ENCODE measurements around the gene NSMCE1.
"Not testable (repeated sequence)": the region's sequence is repeated elsewhere in the genome, so short reads cannot be mapped to it uniquely, and the experiment has no call there.

The NSMCE1 gene

GRCh38 chr16:27257271-27257670, 11.3 kb downstream of the NSMCE1 start:
- ATAC-seq (replicated peaks; ENCODE audit: extremely low read depth, poor library complexity, severe bottlenecking) (no peak), DNase-seq (ENCODE audit: low spot score in 2 of 2) (no peak)
- H3K4me3 Mint-ChIP-seq, result no peak overlapping the region
- no peaks in the 10 kb centered on the region for H3K27me3 Mint-ChIP-seq
- peaks cover 11% of the 10 kb centered on the region for H3K36me3 Mint-ChIP-seq (ENCODE audit: insufficient read depth)
- peaks cover 28% of the 10 kb centered on the region for H3K4me1 Mint-ChIP-seq
- no peaks in the 10 kb centered on the region for H3K9me3 Mint-ChIP-seq
- no peak overlapping the region for H3K27ac Mint-ChIP-seq (ENCODE audit: low read depth)

GRCh38 chr16:27256861-27257260, 11.7 kb downstream of the NSMCE1 start:
- no peak overlapping the region for H3K4me3 Mint-ChIP-seq
- DNase-seq (ENCODE audit: low spot score in 2 of 2), result no peak
- H3K36me3 Mint-ChIP-seq (ENCODE audit: insufficient read depth), result peaks cover 11% of the 10 kb centered on the region
- H3K27ac Mint-ChIP-seq (ENCODE audit: low read depth), result no peak overlapping the region
- H3K4me1 Mint-ChIP-seq, result peaks cover 27% of the 10 kb centered on the region
- no peaks in the 10 kb centered on the region for H3K27me3 Mint-ChIP-seq
- no peaks in the 10 kb centered on the region for H3K9me3 Mint-ChIP-seq
- no peak for ATAC-seq (replicated peaks; ENCODE audit: extremely low read depth, poor library complexity, severe bottlenecking)

- peak; percentile 24 for ATAC-seq (replicated peaks; ENCODE audit: extremely low read depth, poor library complexity, severe bottlenecking)
- H3K27ac Mint-ChIP-seq (ENCODE audit: low read depth), result peak overlapping the region; percentile 52
- DNase-seq (ENCODE audit: low spot score in 2 of 2), result no peak
- peaks cover 13% of the 10 kb centered on the region for H3K36me3 Mint-ChIP-seq (ENCODE audit: insufficient read depth)
- H3K9me3 Mint-ChIP-seq, result no peaks in the 10 kb centered on the region
- H3K4me1 Mint-ChIP-seq, result peaks cover 36% of the 10 kb centered on the region
- no peaks in the 10 kb centered on the region for H3K27me3 Mint-ChIP-seq
- peak overlapping the region; percentile 23 for H3K4me3 Mint-ChIP-seq
These were observed 14.2 kb downstream of the NSMCE1 start for GRCh38 chr16:27254262-27254811.

- DNase-seq (ENCODE audit: low spot score in 2 of 2), result no peak
- Mint-ChIP-seq H3K36me3 (ENCODE audit: insufficient read depth) (peaks cover 12% of the 10 kb centered on the region), H3K4me1 (peaks cover 30% of the 10 kb centered on the region), H3K9me3 (no peaks in the 10 kb centered on the region), H3K27me3 (no peaks in the 10 kb centered on the region), H3K4me3 (no peak overlapping the region), H3K27ac (ENCODE audit: low read depth) (no peak overlapping the region)
- no peak for ATAC-seq (replicated peaks; ENCODE audit: extremely low read depth, poor library complexity, severe bottlenecking)
These were observed 15.0 kb downstream of the NSMCE1 start for GRCh38 chr16:27253526-27253930.

- H3K4me1 Mint-ChIP-seq, result peaks cover 39% of the 10 kb centered on the region
- H3K36me3 Mint-ChIP-seq (ENCODE audit: insufficient read depth), result peaks cover 12% of the 10 kb centered on the region
- no peak overlapping the region for H3K4me3 Mint-ChIP-seq
- DNase-seq (ENCODE audit: low spot score in 2 of 2) (no peak), ATAC-seq (replicated peaks; ENCODE audit: extremely low read depth, poor library complexity, severe bottlenecking) (no peak)
- H3K27ac Mint-ChIP-seq (ENCODE audit: low read depth), result peak overlapping the region; percentile 77
- no peaks in the 10 kb centered on the region for H3K27me3 Mint-ChIP-seq
- H3K9me3 Mint-ChIP-seq, result no peaks in the 10 kb centered on the region
These were observed 16.4 kb downstream of the NSMCE1 start for GRCh38 chr16:27252206-27252585.

- DNase-seq (ENCODE audit: low spot score in 2 of 2) (no peak), ATAC-seq (replicated peaks; ENCODE audit: extremely low read depth, poor library complexity, severe bottlenecking) (no peak)
- Mint-ChIP-seq H3K36me3 (ENCODE audit: insufficient read depth) (peaks cover 12% of the 10 kb centered on the region), H3K4me1 (peaks cover 41% of the 10 kb centered on the region), H3K27me3 (no peaks in the 10 kb centered on the region), H3K27ac (ENCODE audit: low read depth) (peak overlapping the region; percentile 77), H3K9me3 (no peaks in the 10 kb centered on the region), H3K4me3 (no peak overlapping the region)
These were observed 16.9 kb downstream of the NSMCE1 start for GRCh38 chr16:27251541-27252205.

- DNase-seq (ENCODE audit: low spot score in 2 of 2); H3K36me3 Mint-ChIP-seq (ENCODE audit: insufficient read depth); H3K9me3 Mint-ChIP-seq; H3K27me3 Mint-ChIP-seq; H3K4me3 Mint-ChIP-seq; ATAC-seq (replicated peaks; ENCODE audit: extremely low read depth, poor library complexity, severe bottlenecking); H3K27ac Mint-ChIP-seq (ENCODE audit: low read depth): not testable (repeated sequence)
- peaks cover 37% of the 10 kb centered on the region for H3K4me1 Mint-ChIP-seq
These were observed 19.7 kb downstream of the NSMCE1 start for GRCh38 chr16:27248886-27249285.

GRCh38 chr16:27248036-27248435, 20.5 kb downstream of the NSMCE1 start:
- no peak overlapping the region for H3K4me3 Mint-ChIP-seq
- H3K27ac Mint-ChIP-seq (ENCODE audit: low read depth), result no peak overlapping the region
- H3K4me1 Mint-ChIP-seq, result peaks cover 45% of the 10 kb centered on the region
- no peaks in the 10 kb centered on the region for H3K27me3 Mint-ChIP-seq
- DNase-seq (ENCODE audit: low spot score in 2 of 2) (no peak), ATAC-seq (replicated peaks; ENCODE audit: extremely low read depth, poor library complexity, severe bottlenecking) (no peak)
- peaks cover 6% of the 10 kb centered on the region for H3K36me3 Mint-ChIP-seq (ENCODE audit: insufficient read depth)
- H3K9me3 Mint-ChIP-seq, result no peaks in the 10 kb centered on the region

- not testable (repeated sequence) for H3K27me3 Mint-ChIP-seq; H3K4me3 Mint-ChIP-seq; DNase-seq (ENCODE audit: low spot score in 2 of 2); H3K27ac Mint-ChIP-seq (ENCODE audit: low read depth); H3K9me3 Mint-ChIP-seq; H3K36me3 Mint-ChIP-seq (ENCODE audit: insufficient read depth); ATAC-seq (replicated peaks; ENCODE audit: extremely low read depth, poor library complexity, severe bottlenecking)
- H3K4me1 Mint-ChIP-seq, result peaks cover 54% of the 10 kb centered on the region
These were observed 21.5 kb downstream of the NSMCE1 start for GRCh38 chr16:27247076-27247475.

- Mint-ChIP-seq H3K4me3 (no peak overlapping the region), H3K36me3 (ENCODE audit: insufficient read depth) (peaks cover 6% of the 10 kb centered on the region), H3K9me3 (no peaks in the 10 kb centered on the region), H3K4me1 (peaks cover 48% of the 10 kb centered on the region), H3K27me3 (no peaks in the 10 kb centered on the region), H3K27ac (ENCODE audit: low read depth) (no peak overlapping the region)
- DNase-seq (ENCODE audit: low spot score in 2 of 2), result no peak
- ATAC-seq (replicated peaks; ENCODE audit: extremely low read depth, poor library complexity, severe bottlenecking), result no peak
These were observed 22.1 kb downstream of the NSMCE1 start for GRCh38 chr16:27246439-27246838.

GRCh38 chr16:27245276-27246172, 23.0 kb downstream of the NSMCE1 start:
- DNase-seq (ENCODE audit: low spot score in 2 of 2), result peak in 1 of 2 donors; percentile 7
- no peaks in the 10 kb centered on the region for H3K9me3 Mint-ChIP-seq
- no peak overlapping the region for H3K4me3 Mint-ChIP-seq
- peaks cover 47% of the 10 kb centered on the region for H3K4me1 Mint-ChIP-seq
- H3K27ac Mint-ChIP-seq (ENCODE audit: low read depth), result no peak overlapping the region
- no peak for ATAC-seq (replicated peaks; ENCODE audit: extremely low read depth, poor library complexity, severe bottlenecking)
- H3K27me3 Mint-ChIP-seq, result no peaks in the 10 kb centered on the region
- H3K36me3 Mint-ChIP-seq (ENCODE audit: insufficient read depth), result peaks cover 6% of the 10 kb centered on the region

- Mint-ChIP-seq H3K9me3 (no peaks in the 10 kb centered on the region), H3K4me1 (peaks cover 39% of the 10 kb centered on the region), H3K27ac (ENCODE audit: low read depth) (peak overlapping the region; percentile 81), H3K36me3 (ENCODE audit: insufficient read depth) (peaks cover 4% of the 10 kb centered on the region), H3K4me3 (no peak overlapping the region), H3K27me3 (no peaks in the 10 kb centered on the region)
- DNase-seq (ENCODE audit: low spot score in 2 of 2), result no peak
- ATAC-seq (replicated peaks; ENCODE audit: extremely low read depth, poor library complexity, severe bottlenecking), result no peak
These were observed 24.2 kb downstream of the NSMCE1 start for GRCh38 chr16:27244363-27244755.

All from central memory CD8-positive, alpha-beta T cell (primary cell).